GM12878 (cell line): ENCODE data around the gene NFE2L2.

Experiments
- EP300 ChIP-seq, 2 experiments: fragments of 150-350 bp in 1 of 2; IDR thresholded peaks; 2 replicates each; pipeline ENCODE4 v1.6.1; 2011 to 2012; ENCODE audit warnings: low read depth in 2 of 2, low read length in 2 of 2, borderline replicate concordance in 1 of 2, improper control_type of control experiment in 1 of 2, inconsistent platforms in 1 of 2; ENCODE audit not compliant: control insufficient read depth in 1 of 2
- EZH2 ChIP-seq: IDR thresholded peaks from 2 replicates; pipeline ENCODE4 v1.6.1; 2012; ENCODE audit warnings: low read depth, mild to moderate bottlenecking, control low read depth, inconsistent platforms, low read length, borderline replicate concordance; ENCODE audit not compliant: control insufficient read depth
- HCFC1 ChIP-seq: fragments of 150-350 bp; IDR thresholded peaks from 2 replicates; pipeline ENCODE4 v1.6.1; 2014; ENCODE audit warnings: low read length
- MYC ChIP-seq: IDR thresholded peaks from 2 replicates; pipeline ENCODE4 v1.6.1; 2011; ENCODE audit warnings: mild to moderate bottlenecking, low read length, moderate library complexity, inconsistent platforms; ENCODE audit not compliant: insufficient read depth, insufficient replicate concordance, insufficient read length, severe bottlenecking
- NR2C1 ChIP-seq: fragments of 450-650 bp; IDR thresholded peaks from 2 replicates; pipeline ENCODE4 v1.6.1; 2017; ENCODE audit warnings: antibody characterized with exemption, mild to moderate bottlenecking, moderate library complexity
- RAD51 ChIP-seq: fragments of 450-650 bp; IDR thresholded peaks from 2 replicates; pipeline ENCODE4 v1.6.1; 2016; ENCODE audit warnings: moderate library complexity, mild to moderate bottlenecking, inconsistent platforms
- RFX5 ChIP-seq: IDR thresholded peaks from 2 replicates; pipeline ENCODE4 v1.6.1; 2011; ENCODE audit warnings: low read depth, low read length, improper control_type of control experiment
- ZNF24 ChIP-seq: fragments of 450-650 bp; IDR thresholded peaks from 2 replicates; pipeline ENCODE4 v1.6.1; 2017; ENCODE audit warnings: antibody characterized with exemption, mild to moderate bottlenecking
- TF ChIP-seq, protein P1 (sequence below), 3 experiments: IDR thresholded peaks in 2 of 3; conservative IDR thresholded peaks in 1 of 3; 2 replicates each; pipeline ENCODE4 v1.5.1; 2011; ENCODE audit warnings: low read depth in 3 of 3, low read length in 3 of 3, mild to moderate bottlenecking in 3 of 3, control low read depth in 2 of 3, moderate library complexity in 2 of 3, inconsistent platforms in 1 of 3, mixed read lengths in 1 of 3; ENCODE audit not compliant: control insufficient read depth in 2 of 3, insufficient read depth in 1 of 3; ENCODE audit errors: extremely low read depth in 1 of 3
- TF ChIP-seq, protein P2 (sequence below): IDR thresholded peaks from 2 replicates; pipeline ENCODE4 v1.6.1; 2012; ENCODE audit warnings: improper control_type of control experiment, low read depth, low read length; ENCODE audit not compliant: insufficient replicate concordance
- TF ChIP-seq, protein P3 (sequence below): IDR thresholded peaks from 2 replicates; pipeline ENCODE4 v1.6.1; 2011; ENCODE audit warnings: low read depth, low read length, improper control_type of control experiment, borderline replicate concordance

GRCh38 chr2:177243476-177243875, 21.1 kb downstream of the NFE2L2 start:
- TF ChIP-seq, protein P1, sequence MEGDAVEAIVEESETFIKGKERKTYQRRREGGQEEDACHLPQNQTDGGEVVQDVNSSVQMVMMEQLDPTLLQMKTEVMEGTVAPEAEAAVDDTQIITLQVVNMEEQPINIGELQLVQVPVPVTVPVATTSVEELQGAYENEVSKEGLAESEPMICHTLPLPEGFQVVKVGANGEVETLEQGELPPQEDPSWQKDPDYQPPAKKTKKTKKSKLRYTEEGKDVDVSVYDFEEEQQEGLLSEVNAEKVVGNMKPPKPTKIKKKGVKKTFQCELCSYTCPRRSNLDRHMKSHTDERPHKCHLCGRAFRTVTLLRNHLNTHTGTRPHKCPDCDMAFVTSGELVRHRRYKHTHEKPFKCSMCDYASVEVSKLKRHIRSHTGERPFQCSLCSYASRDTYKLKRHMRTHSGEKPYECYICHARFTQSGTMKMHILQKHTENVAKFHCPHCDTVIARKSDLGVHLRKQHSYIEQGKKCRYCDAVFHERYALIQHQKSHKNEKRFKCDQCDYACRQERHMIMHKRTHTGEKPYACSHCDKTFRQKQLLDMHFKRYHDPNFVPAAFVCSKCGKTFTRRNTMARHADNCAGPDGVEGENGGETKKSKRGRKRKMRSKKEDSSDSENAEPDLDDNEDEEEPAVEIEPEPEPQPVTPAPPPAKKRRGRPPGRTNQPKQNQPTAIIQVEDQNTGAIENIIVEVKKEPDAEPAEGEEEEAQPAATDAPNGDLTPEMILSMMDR (IDR thresholded peaks at IDR 0.05 in 2 of 3, conservative IDR thresholded peaks at IDR 0.05 in 1 of 3; ENCODE audit: control insufficient read depth in 2 of 3, extremely low read depth in 1 of 3, insufficient read depth in 1 of 3, low read depth in 3 of 3, low read length in 3 of 3), result no peak
- TF ChIP-seq NR2C1 (no peak), EP300 (IDR thresholded peaks at IDR 0.05; ENCODE audit: borderline replicate concordance in 1 of 2, control insufficient read depth in 1 of 2, low read depth in 2 of 2, low read length in 2 of 2) (no peak), ZNF24 (no peak), MYC (no peak), EZH2 (no peak), RAD51 (no peak), HCFC1 (no peak), RFX5 (no peak)
- TF ChIP-seq, protein P2, sequence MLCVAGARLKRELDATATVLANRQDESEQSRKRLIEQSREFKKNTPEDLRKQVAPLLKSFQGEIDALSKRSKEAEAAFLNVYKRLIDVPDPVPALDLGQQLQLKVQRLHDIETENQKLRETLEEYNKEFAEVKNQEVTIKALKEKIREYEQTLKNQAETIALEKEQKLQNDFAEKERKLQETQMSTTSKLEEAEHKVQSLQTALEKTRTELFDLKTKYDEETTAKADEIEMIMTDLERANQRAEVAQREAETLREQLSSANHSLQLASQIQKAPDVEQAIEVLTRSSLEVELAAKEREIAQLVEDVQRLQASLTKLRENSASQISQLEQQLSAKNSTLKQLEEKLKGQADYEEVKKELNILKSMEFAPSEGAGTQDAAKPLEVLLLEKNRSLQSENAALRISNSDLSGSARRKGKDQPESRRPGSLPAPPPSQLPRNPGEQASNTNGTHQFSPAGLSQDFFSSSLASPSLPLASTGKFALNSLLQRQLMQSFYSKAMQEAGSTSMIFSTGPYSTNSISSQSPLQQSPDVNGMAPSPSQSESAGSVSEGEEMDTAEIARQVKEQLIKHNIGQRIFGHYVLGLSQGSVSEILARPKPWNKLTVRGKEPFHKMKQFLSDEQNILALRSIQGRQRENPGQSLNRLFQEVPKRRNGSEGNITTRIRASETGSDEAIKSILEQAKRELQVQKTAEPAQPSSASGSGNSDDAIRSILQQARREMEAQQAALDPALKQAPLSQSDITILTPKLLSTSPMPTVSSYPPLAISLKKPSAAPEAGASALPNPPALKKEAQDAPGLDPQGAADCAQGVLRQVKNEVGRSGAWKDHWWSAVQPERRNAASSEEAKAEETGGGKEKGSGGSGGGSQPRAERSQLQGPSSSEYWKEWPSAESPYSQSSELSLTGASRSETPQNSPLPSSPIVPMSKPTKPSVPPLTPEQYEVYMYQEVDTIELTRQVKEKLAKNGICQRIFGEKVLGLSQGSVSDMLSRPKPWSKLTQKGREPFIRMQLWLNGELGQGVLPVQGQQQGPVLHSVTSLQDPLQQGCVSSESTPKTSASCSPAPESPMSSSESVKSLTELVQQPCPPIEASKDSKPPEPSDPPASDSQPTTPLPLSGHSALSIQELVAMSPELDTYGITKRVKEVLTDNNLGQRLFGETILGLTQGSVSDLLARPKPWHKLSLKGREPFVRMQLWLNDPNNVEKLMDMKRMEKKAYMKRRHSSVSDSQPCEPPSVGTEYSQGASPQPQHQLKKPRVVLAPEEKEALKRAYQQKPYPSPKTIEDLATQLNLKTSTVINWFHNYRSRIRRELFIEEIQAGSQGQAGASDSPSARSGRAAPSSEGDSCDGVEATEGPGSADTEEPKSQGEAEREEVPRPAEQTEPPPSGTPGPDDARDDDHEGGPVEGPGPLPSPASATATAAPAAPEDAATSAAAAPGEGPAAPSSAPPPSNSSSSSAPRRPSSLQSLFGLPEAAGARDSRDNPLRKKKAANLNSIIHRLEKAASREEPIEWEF, result no peak
- TF ChIP-seq, protein P3, sequence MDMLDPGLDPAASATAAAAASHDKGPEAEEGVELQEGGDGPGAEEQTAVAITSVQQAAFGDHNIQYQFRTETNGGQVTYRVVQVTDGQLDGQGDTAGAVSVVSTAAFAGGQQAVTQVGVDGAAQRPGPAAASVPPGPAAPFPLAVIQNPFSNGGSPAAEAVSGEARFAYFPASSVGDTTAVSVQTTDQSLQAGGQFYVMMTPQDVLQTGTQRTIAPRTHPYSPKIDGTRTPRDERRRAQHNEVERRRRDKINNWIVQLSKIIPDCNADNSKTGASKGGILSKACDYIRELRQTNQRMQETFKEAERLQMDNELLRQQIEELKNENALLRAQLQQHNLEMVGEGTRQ, result no peak
